HepG2 (cell line): Measurements from ENCODE around the gene IRF6. TPM values are rescaled to one million over a fixed set of nuclear protein-coding genes. Genes with fewer than 3 reads are reported as not detected.

ENCODE experiments used
- DNMT3B ChIP-seq: conservative IDR thresholded peaks from 2 replicates; pipeline ENCODE4 v1.6.1; 2016; ENCODE audit warnings: missing biosample characterization, control low read depth
- EHMT2 ChIP-seq: fragments of 200-600 bp; sonication (generic); IDR thresholded peaks from 2 replicates; pipeline ENCODE4 v1.7.0; 2017; ENCODE audit warnings: antibody characterized with exemption, low read depth, low read length, borderline replicate concordance
- ELF4 ChIP-seq: sonication (generic); formaldehyde crosslinking; IDR thresholded peaks from 2 replicates; pipeline ENCODE4 v1.5.0; 2020; ENCODE audit warnings: missing genetic modification reagents, mild to moderate bottlenecking, moderate library complexity, borderline replicate concordance
- EP300 ChIP-seq, 3 experiments: sonication (generic) in 1 of 3; formaldehyde crosslinking in 1 of 3; IDR thresholded peaks; 2 replicates each; pipeline versions ENCODE4 v1.5.1 to v1.6.1; 2011 to 2020; ENCODE audit warnings: low read depth in 2 of 3, low read length in 2 of 3, borderline replicate concordance in 1 of 3, improper control_type of control experiment in 1 of 3, mild to moderate bottlenecking in 1 of 3, missing genetic modification reagents in 1 of 3, moderate library complexity in 1 of 3
- FOXP4 ChIP-seq: sonication (generic); formaldehyde crosslinking; IDR thresholded peaks from 2 replicates; pipeline ENCODE4 v1.4.0; 2020; ENCODE audit warnings: missing genetic modification reagents
- GATAD1 ChIP-seq: IDR thresholded peaks from 2 replicates; pipeline ENCODE4 v1.6.1; 2016; ENCODE audit warnings: missing genetic modification reagents, missing compliant biosample characterization
- MAFF ChIP-seq: IDR thresholded peaks from 2 replicates; pipeline ENCODE4 v1.6.1; 2011; ENCODE audit warnings: low read depth, low read length, improper control_type of control experiment
- PHF20 ChIP-seq: sonication (generic); formaldehyde crosslinking; IDR thresholded peaks from 2 replicates; pipeline ENCODE4 v1.5.0; 2020; ENCODE audit warnings: mild to moderate bottlenecking, missing genetic modification reagents
- REST ChIP-seq, 2 experiments: IDR thresholded peaks; 2 replicates each; pipeline ENCODE4 v1.6.1; 2011 to 2012; ENCODE audit warnings: low read length in 2 of 2, borderline replicate concordance in 1 of 2, low read depth in 1 of 2, mild to moderate bottlenecking in 1 of 2, moderate library complexity in 1 of 2
- SPEN ChIP-seq: sonication (generic); formaldehyde crosslinking; IDR thresholded peaks from 2 replicates; pipeline ENCODE4 v1.5.1; 2020; ENCODE audit warnings: low read depth, mild to moderate bottlenecking, missing genetic modification reagents
- SSRP1 ChIP-seq: IDR thresholded peaks from 2 replicates; pipeline ENCODE4 v1.6.1; 2016; ENCODE audit warnings: control low read depth
- TFAP4 ChIP-seq: sonication (generic); IDR thresholded peaks from 2 replicates; pipeline ENCODE4 v1.6.1; 2016; ENCODE audit warnings: low read depth, borderline replicate concordance
- TGIF2 ChIP-seq: IDR thresholded peaks from 2 replicates; pipeline ENCODE4 v1.6.1; 2016; ENCODE audit warnings: control low read depth, missing compliant biosample characterization
- ZBTB34 ChIP-seq: sonication (generic); formaldehyde crosslinking; IDR thresholded peaks from 2 replicates; pipeline ENCODE4 v1.8.0; 2022; ENCODE audit warnings: mild to moderate bottlenecking, missing genetic modification reagents
- ZBTB38 ChIP-seq: sonication (generic); formaldehyde crosslinking; IDR thresholded peaks from 2 replicates; pipeline ENCODE4 v1.5.1; 2020; ENCODE audit warnings: mild to moderate bottlenecking, missing genetic modification reagents
- ZFX ChIP-seq: sonication (generic); formaldehyde crosslinking; IDR thresholded peaks from 2 replicates; pipeline ENCODE4 v1.4.0; 2020; ENCODE audit warnings: mild to moderate bottlenecking, low read depth, missing genetic modification reagents, moderate library complexity
- ZNF180 ChIP-seq: sonication (generic); formaldehyde crosslinking; IDR thresholded peaks from 2 replicates; pipeline ENCODE4 v1.4.0; 2020; ENCODE audit warnings: low read depth, missing genetic modification reagents, borderline replicate concordance
- ZNF253 ChIP-seq: sonication (generic); formaldehyde crosslinking; IDR thresholded peaks from 2 replicates; pipeline ENCODE4 v1.8.0; 2022; ENCODE audit warnings: mild to moderate bottlenecking, missing genetic modification reagents, borderline replicate concordance
- ZSCAN21 ChIP-seq: sonication (generic); formaldehyde crosslinking; IDR thresholded peaks from 2 replicates; pipeline ENCODE4 v1.8.0; 2022; ENCODE audit warnings: mild to moderate bottlenecking, missing genetic modification reagents, moderate library complexity, borderline replicate concordance
- polyA plus RNA-seq, 8 experiments: library from polyadenylated mRNA; depleted of rRNA in 3 of 8; stranded (reverse) in 7 of 8; unstranded in 1 of 8; fragments of >200 nt; fragmentation: Illumina TruSeq in 4 of 8; extraction: Trizol in 4 of 8; gene quantifications; 2 replicates each; pipeline versions ENCODE4 v1.2.1 to v1.2.3, GENCODE V29; 2011 to 2016; ENCODE audit warnings: low read depth in 4 of 8, missing spikeins in 1 of 8, mixed read lengths in 1 of 8; ENCODE audit not compliant: insufficient read depth in 1 of 8
- total RNA-seq, 5 experiments: library from RNA; depleted of rRNA; stranded (reverse); fragments of >200 nt; fragmentation: Illumina TruSeq; extraction: Trizol; gene quantifications; 2 replicates each; pipeline ENCODE4 v1.2.3, GENCODE V29; 2016; ENCODE audit warnings: low read depth in 1 of 5

Gene IRF6
- total and polyA plus RNA-seq, 2 of the 13 experiments (the other 11 are each of a cell fraction or from before 2014, with no cell fraction given): 0.02 TPM; not detected in 1

GRCh38 chr1:209827384-209828262, 21.7 kb upstream of the IRF6 start, which contains the start of gene UTP25 (continued):
- TF ChIP-seq FOXP4: peak; percentile 55; the same call in 1 of the 2 replicates
- TF ChIP-seq ZSCAN21 (CRISPR knock-in tag): no peak
- no peak; the same call in 1 of the 2 replicates for TF ChIP-seq EHMT2
- TF ChIP-seq ZBTB34: no peak
- TF ChIP-seq EP300 (IDR thresholded peaks at IDR 0.05; ENCODE audit: low read depth in 2 of 2, low read length in 2 of 2): no peak; a peak in 1 of 4 replicates
- TF ChIP-seq EP300 (CRISPR knock-in tag; IDR thresholded peaks at IDR 0.05; ENCODE audit: borderline replicate concordance): no peak
- TF ChIP-seq ZNF180 (CRISPR knock-in tag): no peak
- TF ChIP-seq DNMT3B (CRISPR knock-in tag): 0 out of 2 replicates have a peak, but pooled peaks have one; percentile 36
- TF ChIP-seq TFAP4: no peak; the same call in 1 of the 2 replicates
- 0 out of 2 replicates have a peak, but pooled peaks have one; percentile 69 for TF ChIP-seq SSRP1 (CRISPR knock-in tag)
- TF ChIP-seq TGIF2 (CRISPR knock-in tag): peak; percentile 99
- TF ChIP-seq SPEN (CRISPR knock-in tag): peak; percentile 88; the same call in 1 of the 2 replicates
- TF ChIP-seq PHF20 (CRISPR knock-in tag): peak; percentile 97
- TF ChIP-seq REST (IDR thresholded peaks at IDR 0.05; ENCODE audit: borderline replicate concordance in 1 of 2, low read depth in 1 of 2, low read length in 2 of 2): 0 out of 4 replicates have a peak, but pooled peaks of 1 of the 2 experiments have one; percentile 34
- TF ChIP-seq ZNF253: peak; percentile 66; the same call in 1 of the 2 replicates
- TF ChIP-seq ELF4: peak; percentile 65; the same call in 1 of the 2 replicates
- peak; percentile 46; the same call in 1 of the 2 replicates for TF ChIP-seq MAFF
- peak; percentile 97 for TF ChIP-seq GATAD1
- peak; percentile 58; the same call in 1 of the 2 replicates for TF ChIP-seq ZFX (CRISPR knock-in tag)
- TF ChIP-seq ZBTB38: no peak
